A549 (cell line): ENCODE data around the gene MSTN. TPM values are rescaled to one million over a fixed set of nuclear protein-coding genes. Genes with fewer than 3 reads are reported as not detected.
"Not testable (repeated sequence)": the region's sequence is repeated elsewhere in the genome, so short reads cannot be mapped to it uniquely, and the experiment has no call there.

Source experiments
- ATAC-seq, 2 experiments: fragments of 200-7000 bp in 1 of 2; fragments of >200 bp in 1 of 2; cut with Nextera tagmentation in 1 of 2; cut with Tn5 transposase in 1 of 2; 3 replicates each; pipeline versions ENCODE4 v1.8.0 to v1.9.1; 2018 to 2020; ENCODE audit warnings: mild to moderate bottlenecking in 1 of 2, moderate library complexity in 1 of 2
- CTCF ChIA-PET: fragments of 300-600 bp; sonication (Branson Sonifier 250); formaldehyde crosslinking; extraction: SDS; loops from one replicate; lab custom pipeline; 2021; ENCODE audit warnings: antibody characterized with exemption, inconsistent platforms; lab: Yijun Ruan, JAX
- POLR2A ChIA-PET: fragments of 350-600 bp; formaldehyde crosslinking; extraction: SDS; loops from one replicate; lab custom pipeline; 2021; ENCODE audit warnings: antibody characterized with exemption, inconsistent platforms; lab: Yijun Ruan, JAX
- DNase-seq, 2 experiments: peaks; one replicate each; pipeline versions ENCODE4 v3.0.0 to v3.0.0-alpha.2; 2011 to 2016; ENCODE audit warnings: low read depth in 1 of 2, low spot score in 1 of 2
- FAIRE-seq: peaks from 2 replicates; lab custom pipeline; 2011; peaks lifted over from hg19 to GRCh38; lab: Jason Lieb, UNC
- H3K27ac ChIP-seq, 2 experiments: fragments of >200 bp; sonication (Bioruptor Twin); formaldehyde crosslinking; 3 replicates each; pipeline ENCODE4 v1.5.1; 2016 to 2017
- H3K4me1 ChIP-seq: fragments of >200 bp; sonication (Bioruptor Twin); formaldehyde crosslinking; 3 replicates; pipeline ENCODE4 v1.6.1; 2016
- H3K4me2 ChIP-seq: fragments of >200 bp; sonication (Bioruptor Twin); formaldehyde crosslinking; 3 replicates; pipeline ENCODE4 v1.6.1; 2016
- H3K4me3 ChIP-seq: fragments of >200 bp; sonication (Bioruptor Twin); formaldehyde crosslinking; 3 replicates; pipeline ENCODE4 v1.5.1; 2016
- H3K9me3 ChIP-seq: fragments of >200 bp; sonication (Bioruptor Twin); formaldehyde crosslinking; 3 replicates; pipeline ENCODE4 v1.6.1; 2016
- CBX8 ChIP-seq: fragments of 200-600 bp; sonication (generic); IDR thresholded peaks from 2 replicates; pipeline ENCODE4 v1.6.1; 2016
- CEBPB ChIP-seq, 2 experiments: fragments of >200 bp in 1 of 2; sonication (Bioruptor Twin) in 1 of 2; formaldehyde crosslinking in 1 of 2; IDR thresholded peaks; 2 replicates each; pipeline ENCODE4 v1.6.1; 2012 to 2016
- ESRRA ChIP-seq: fragments of 150-350 bp; IDR thresholded peaks from 2 replicates; pipeline ENCODE4 v1.6.1; 2014; ENCODE audit warnings: mild to moderate bottlenecking, low read length, borderline replicate concordance
- FOSL2 ChIP-seq, 2 experiments: fragments of 450-650 bp in 1 of 2; fragments of >200 bp in 1 of 2; sonication (Bioruptor Twin) in 1 of 2; formaldehyde crosslinking; IDR thresholded peaks; 2 replicates each; pipeline versions ENCODE4 v1.5.0 to v1.6.1; 2016 to 2020; ENCODE audit warnings: mild to moderate bottlenecking in 1 of 2, moderate library complexity in 1 of 2
- GATA3 ChIP-seq: IDR thresholded peaks from 2 replicates; pipeline ENCODE4 v1.6.1; 2012; ENCODE audit warnings: borderline replicate concordance
- MYC ChIP-seq: IDR thresholded peaks from 2 replicates; pipeline ENCODE4 v1.6.1; 2012; ENCODE audit warnings: mild to moderate bottlenecking, inconsistent platforms, low read length, improper control_type of control experiment, borderline replicate concordance
- NR3C1 ChIP-seq: fragments of >200 bp; sonication (Bioruptor Twin); formaldehyde crosslinking; IDR thresholded peaks from 3 replicates; pipeline ENCODE4 v1.6.1; 2017
- POLR2A ChIP-seq: IDR thresholded peaks from 2 replicates; pipeline ENCODE4 v1.6.1; 2012; ENCODE audit warnings: mild to moderate bottlenecking, low read length
- RNF2 ChIP-seq: fragments of 200-600 bp; sonication (generic); IDR thresholded peaks from 2 replicates; pipeline ENCODE4 v1.6.1; 2016; ENCODE audit warnings: low read depth, mild to moderate bottlenecking, antibody characterized with exemption, moderate library complexity, borderline replicate concordance
- SREBF2 ChIP-seq: fragments of 450-650 bp; IDR thresholded peaks from 2 replicates; pipeline ENCODE4 v1.6.1; 2014; ENCODE audit warnings: mild to moderate bottlenecking, moderate library complexity
- ZC3H11A ChIP-seq: fragments of 450-650 bp; IDR thresholded peaks from 2 replicates; pipeline ENCODE4 v1.6.1; 2014; ENCODE audit warnings: antibody characterized with exemption, mild to moderate bottlenecking
- ZFP36 ChIP-seq: fragments of 450-650 bp; IDR thresholded peaks from 2 replicates; pipeline ENCODE4 v1.6.1; 2014; ENCODE audit warnings: borderline replicate concordance; ENCODE audit not compliant: partially characterized antibody
- WGBS: methylation state at CpG from one replicate; pipeline ENCODE4 v1.1.6; 2017; ENCODE audit errors: missing lambda C conversion rate; 5-methylcytosine and 5-hydroxymethylcytosine counted together
- polyA plus RNA-seq, 4 experiments: library from polyadenylated mRNA; depleted of rRNA in 3 of 4; stranded (reverse); fragments of >200 nt; fragmentation: RNase III in 1 of 4; extraction: RNeasy Plus Mini Kit Qiagen cat#74134 plus additional on column Dnase treatment in 1 of 4; gene quantifications; 2 replicates in 3 of 4; 3 replicates in 1 of 4; pipeline ENCODE4 v1.2.3, GENCODE V29; 2011 to 2017
- TF ChIP-seq, protein P1 (sequence below): IDR thresholded peaks from 2 replicates; pipeline ENCODE4 v1.6.1; 2012; ENCODE audit warnings: low read depth, borderline replicate concordance
- TF ChIP-seq, protein P2 (sequence below): fragments of >200 bp; sonication (Bioruptor Twin); formaldehyde crosslinking; IDR thresholded peaks from 3 replicates; pipeline ENCODE4 v1.5.1; 2016
- TF ChIP-seq, protein P3 (sequence below): fragments of 150-350 bp; IDR thresholded peaks from 2 replicates; pipeline ENCODE4 v1.6.1; 2014; ENCODE audit warnings: low read depth, mild to moderate bottlenecking, low read length
- TF ChIP-seq, protein P4 (sequence below): fragments of >200 bp; sonication (Bioruptor Twin); formaldehyde crosslinking; IDR thresholded peaks from 3 replicates; pipeline ENCODE4 v1.6.1; 2016

Gene MSTN
- polyA plus RNA-seq, 2 of the 4 experiments (the other 2 are of a cell fraction) = 0.06 to 0.13 TPM

DNA sequence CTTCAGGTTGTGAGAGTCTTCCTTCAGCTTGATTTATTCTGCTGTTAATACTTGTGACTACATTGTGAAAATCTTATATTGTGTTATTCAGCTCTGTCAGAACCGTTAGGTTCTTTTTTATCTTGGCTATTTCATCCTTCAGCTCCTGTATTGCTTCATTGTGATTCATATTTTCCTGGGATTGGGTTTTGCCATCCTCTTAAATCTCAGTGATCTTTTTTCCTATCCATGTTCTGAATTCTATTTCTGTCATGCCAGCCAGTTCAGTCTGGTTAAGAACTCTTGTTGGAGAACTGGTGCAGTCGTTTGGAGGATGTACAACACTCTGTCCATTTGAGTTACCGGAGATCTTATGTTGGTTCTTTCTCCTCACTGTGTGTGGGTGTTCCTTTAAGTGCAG is 19.1 kb downstream of the MSTN start:
- ATAC-seq (no peak), DNase-seq (no peak), FAIRE-seq (no peak)
- no peak overlapping the region for H3K27ac ChIP-seq
- no peaks in the 10 kb centered on the region for H3K9me3 ChIP-seq
- WGBS = 53% methylated on average over 3 of the region's 3 CpGs
- CTCF ChIA-PET = no interaction called here
- POLR2A ChIA-PET = no interaction called here
- H3K4me3 ChIP-seq = no peak overlapping the region
- TF ChIP-seq SREBF2 (no peak), RNF2 (no peak), NR3C1 (no peak), ZC3H11A (no peak), POLR2A (no peak), ZFP36 (no peak)
- TF ChIP-seq, protein P1, sequence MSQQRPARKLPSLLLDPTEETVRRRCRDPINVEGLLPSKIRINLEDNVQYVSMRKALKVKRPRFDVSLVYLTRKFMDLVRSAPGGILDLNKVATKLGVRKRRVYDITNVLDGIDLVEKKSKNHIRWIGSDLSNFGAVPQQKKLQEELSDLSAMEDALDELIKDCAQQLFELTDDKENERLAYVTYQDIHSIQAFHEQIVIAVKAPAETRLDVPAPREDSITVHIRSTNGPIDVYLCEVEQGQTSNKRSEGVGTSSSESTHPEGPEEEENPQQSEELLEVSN = no peak
- TF ChIP-seq, protein P2, sequence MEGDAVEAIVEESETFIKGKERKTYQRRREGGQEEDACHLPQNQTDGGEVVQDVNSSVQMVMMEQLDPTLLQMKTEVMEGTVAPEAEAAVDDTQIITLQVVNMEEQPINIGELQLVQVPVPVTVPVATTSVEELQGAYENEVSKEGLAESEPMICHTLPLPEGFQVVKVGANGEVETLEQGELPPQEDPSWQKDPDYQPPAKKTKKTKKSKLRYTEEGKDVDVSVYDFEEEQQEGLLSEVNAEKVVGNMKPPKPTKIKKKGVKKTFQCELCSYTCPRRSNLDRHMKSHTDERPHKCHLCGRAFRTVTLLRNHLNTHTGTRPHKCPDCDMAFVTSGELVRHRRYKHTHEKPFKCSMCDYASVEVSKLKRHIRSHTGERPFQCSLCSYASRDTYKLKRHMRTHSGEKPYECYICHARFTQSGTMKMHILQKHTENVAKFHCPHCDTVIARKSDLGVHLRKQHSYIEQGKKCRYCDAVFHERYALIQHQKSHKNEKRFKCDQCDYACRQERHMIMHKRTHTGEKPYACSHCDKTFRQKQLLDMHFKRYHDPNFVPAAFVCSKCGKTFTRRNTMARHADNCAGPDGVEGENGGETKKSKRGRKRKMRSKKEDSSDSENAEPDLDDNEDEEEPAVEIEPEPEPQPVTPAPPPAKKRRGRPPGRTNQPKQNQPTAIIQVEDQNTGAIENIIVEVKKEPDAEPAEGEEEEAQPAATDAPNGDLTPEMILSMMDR = no peak
- TF ChIP-seq, protein P3, sequence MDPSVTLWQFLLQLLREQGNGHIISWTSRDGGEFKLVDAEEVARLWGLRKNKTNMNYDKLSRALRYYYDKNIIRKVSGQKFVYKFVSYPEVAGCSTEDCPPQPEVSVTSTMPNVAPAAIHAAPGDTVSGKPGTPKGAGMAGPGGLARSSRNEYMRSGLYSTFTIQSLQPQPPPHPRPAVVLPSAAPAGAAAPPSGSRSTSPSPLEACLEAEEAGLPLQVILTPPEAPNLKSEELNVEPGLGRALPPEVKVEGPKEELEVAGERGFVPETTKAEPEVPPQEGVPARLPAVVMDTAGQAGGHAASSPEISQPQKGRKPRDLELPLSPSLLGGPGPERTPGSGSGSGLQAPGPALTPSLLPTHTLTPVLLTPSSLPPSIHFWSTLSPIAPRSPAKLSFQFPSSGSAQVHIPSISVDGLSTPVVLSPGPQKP = no peak
- TF ChIP-seq, all 56 proteins: peak for 0
- no peak overlapping the region for H3K4me2 ChIP-seq
- H3K4me1 ChIP-seq = no peaks in the 10 kb centered on the region

DNA sequence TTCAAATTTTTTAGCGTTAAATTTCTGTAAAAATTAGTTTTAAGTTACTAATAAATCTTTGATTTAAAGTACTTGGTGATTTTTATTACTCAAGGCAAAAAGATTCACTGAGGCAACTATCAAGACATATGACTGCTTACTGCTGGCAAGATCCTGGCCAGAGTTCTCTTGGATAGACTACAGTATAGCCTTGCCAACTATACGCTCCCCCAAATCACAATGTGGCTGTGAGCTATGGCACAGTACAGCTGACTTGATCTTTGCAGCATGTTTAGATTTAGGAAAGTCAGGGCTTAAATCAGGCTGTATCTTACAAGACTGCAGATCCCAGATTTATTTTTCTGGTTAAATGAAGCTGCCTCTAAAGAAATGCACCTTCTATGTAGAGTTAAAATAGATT is 26.5 kb downstream of the MSTN start:
- POLR2A ChIA-PET = no interaction called here
- ATAC-seq (no peak), FAIRE-seq (no peak)
- H3K4me3 ChIP-seq = no peak overlapping the region
- CTCF ChIA-PET = no interaction called here
- TF ChIP-seq CEBPB (IDR thresholded peaks at IDR 0.05) (no peak), FOSL2 (IDR thresholded peaks at IDR 0.05) (no peak), FOSL2 (CRISPR knock-in tag; IDR thresholded peaks at IDR 0.05) (no peak), CBX8 (no peak), GATA3 (no peak), MYC (no peak), ESRRA (no peak)
- TF ChIP-seq, protein P4, sequence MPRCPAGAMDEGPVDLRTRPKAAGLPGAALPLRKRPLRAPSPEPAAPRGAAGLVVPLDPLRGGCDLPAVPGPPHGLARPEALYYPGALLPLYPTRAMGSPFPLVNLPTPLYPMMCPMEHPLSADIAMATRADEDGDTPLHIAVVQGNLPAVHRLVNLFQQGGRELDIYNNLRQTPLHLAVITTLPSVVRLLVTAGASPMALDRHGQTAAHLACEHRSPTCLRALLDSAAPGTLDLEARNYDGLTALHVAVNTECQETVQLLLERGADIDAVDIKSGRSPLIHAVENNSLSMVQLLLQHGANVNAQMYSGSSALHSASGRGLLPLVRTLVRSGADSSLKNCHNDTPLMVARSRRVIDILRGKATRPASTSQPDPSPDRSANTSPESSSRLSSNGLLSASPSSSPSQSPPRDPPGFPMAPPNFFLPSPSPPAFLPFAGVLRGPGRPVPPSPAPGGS = no peak
- TF ChIP-seq, all 56 proteins: peak for 0
- Histone ChIP-seq H3K4me2 (no peak overlapping the region), H3K27ac (no peak overlapping the region), H3K9me3 (no peaks in the 10 kb centered on the region), H3K4me1 (no peaks in the 10 kb centered on the region)
- no peak for DNase-seq
- 59% methylated on average over 2 of the region's 2 CpGs for WGBS

DNA sequence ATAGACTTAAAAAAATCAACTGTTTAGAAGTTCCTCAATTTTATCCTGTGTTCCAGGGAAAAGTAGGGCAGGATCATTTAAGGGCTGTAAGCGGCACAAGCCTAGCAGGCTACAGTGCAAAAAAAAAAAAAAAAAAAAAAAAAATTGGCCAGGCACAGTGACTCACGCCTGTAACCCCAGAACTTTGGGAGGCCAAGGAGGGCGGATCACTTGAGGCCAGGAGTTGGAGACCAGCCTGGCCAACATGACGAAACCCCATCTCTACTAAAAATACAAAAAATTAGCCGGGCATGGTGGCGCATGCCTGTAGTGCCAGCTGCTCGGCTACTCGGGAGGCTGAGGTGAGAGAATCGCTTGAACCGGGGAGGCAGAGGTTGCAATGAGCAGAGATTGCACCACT is 28.1 kb downstream of the MSTN start:
- not testable (repeated sequence) for DNase-seq, ATAC-seq

More for the DNA sequence above, 28.1 kb downstream of the MSTN start:
- H3K4me3 ChIP-seq, H3K4me1 ChIP-seq, CTCF ChIA-PET, H3K27ac ChIP-seq, FAIRE-seq, POLR2A ChIA-PET, H3K4me2 ChIP-seq, H3K9me3 ChIP-seq: not testable (repeated sequence)
- WGBS = 83% methylated on average over 10 of the region's 10 CpGs
